Activated gamma-delta T cell treated with Interleukin-2 at 50 U/mL for 16 hours (primary cell): ENCODE results near the gene IPO11.
"Not testable (repeated sequence)": the region's sequence is repeated elsewhere in the genome, so short reads cannot be mapped to it uniquely, and the experiment has no call there.

Experiments used
- DNase-seq: peaks from one replicate; pipeline ENCODE4 v3.0.0-alpha.2; 2020

IPO11 gene

GRCh38 chr5:62450259-62450658 is 37.7 kb downstream of the IPO11 start:
- DNase-seq: no peak

GRCh38 chr5:62457071-62457470 is 44.5 kb downstream of the IPO11 start:
- no peak for DNase-seq

GRCh38 chr5:62460578-62460983 is 48.0 kb downstream of the IPO11 start:
- no peak for DNase-seq

GRCh38 chr5:62461561-62461960 is 49.0 kb downstream of the IPO11 start:
- no peak for DNase-seq

- no peak for DNase-seq
Measured at GRCh38 chr5:62465985-62466925, 53.7 kb downstream of the IPO11 start.

GRCh38 chr5:62473209-62473608 is 60.6 kb downstream of the IPO11 start:
- no peak for DNase-seq

GRCh38 chr5:62475072-62475471 is 62.5 kb downstream of the IPO11 start:
- DNase-seq: no peak

- DNase-seq: no peak
Measured at GRCh38 chr5:62477801-62478200, 65.2 kb downstream of the IPO11 start.

GRCh38 chr5:62483556-62483955 is 71.0 kb downstream of the IPO11 start:
- DNase-seq: no peak

- no peak for DNase-seq
Measured at GRCh38 chr5:62486672-62487071, 74.1 kb downstream of the IPO11 start.

GRCh38 chr5:62488531-62488930 is 76.0 kb downstream of the IPO11 start:
- DNase-seq: no peak

- no peak for DNase-seq
Measured at GRCh38 chr5:62489471-62489870, 76.9 kb downstream of the IPO11 start.

- no peak for DNase-seq
Measured at GRCh38 chr5:62494772-62495171, 82.2 kb downstream of the IPO11 start.

GRCh38 chr5:62496876-62497275 is 84.3 kb downstream of the IPO11 start:
- DNase-seq: no peak

GRCh38 chr5:62498961-62499360 is 86.4 kb downstream of the IPO11 start:
- no peak for DNase-seq

GRCh38 chr5:62499756-62500155 is 87.2 kb downstream of the IPO11 start:
- no peak for DNase-seq

- DNase-seq: no peak
Measured at GRCh38 chr5:62502456-62503101, 90.0 kb downstream of the IPO11 start.

GRCh38 chr5:62504129-62504528 is 91.6 kb downstream of the IPO11 start:
- DNase-seq: no peak

- no peak for DNase-seq
Measured at GRCh38 chr5:62506659-62507460, 94.3 kb downstream of the IPO11 start.

GRCh38 chr5:62508760-62509159 is 96.2 kb downstream of the IPO11 start:
- not testable (repeated sequence) for DNase-seq

- no peak for DNase-seq
Measured at GRCh38 chr5:62509806-62510205, 97.2 kb downstream of the IPO11 start.

- DNase-seq: not testable (repeated sequence)
Measured at GRCh38 chr5:62513085-62513484, 100.5 kb downstream of the IPO11 start.

- DNase-seq: no peak
Measured at GRCh38 chr5:62514510-62515119, 102.1 kb downstream of the IPO11 start.
